Tracheal epithelial cell (primary cell): ENCODE measurements around the gene HLA-DPB1. TPM values are rescaled to one million over a fixed set of nuclear protein-coding genes. Genes with fewer than 3 reads are reported as not detected.

Experiments used
- total RNA-seq: library from RNA; depleted of rRNA; stranded (reverse); fragments of >200 nt; gene quantifications from 2 replicates; pipeline ENCODE4 v1.2.1, GENCODE V29; 2014

The HLA-DPB1 gene
- total RNA-seq = 1.1 and 3.6 TPM in 2 replicates

GRCh38 chr6:33075568-33076405, at the start of gene HLA-DPB1:
HLA-DPB1 (plus strand) TSS chr6:33075990; CDS start chr6:33076042, 52 bp downstream.

GRCh38 chr6:33073431-33073871, 2.3 kb upstream of the HLA-DPB1 start, which contains the start of gene HLA-DPA1:
HLA-DPA1 (minus strand) TSS chr6:33073649.

Other genes with a start within 250 kb of the HLA-DPB1 start
- 19.4 and 32.8 TPM in 2 replicates for gene TAP2, start 237.3 kb upstream of the HLA-DPB1 start, total RNA-seq
- 16.0 and 48.4 TPM in 2 replicates for gene PSMB8, start 231.9 kb upstream of the HLA-DPB1 start, total RNA-seq
- 43.5 and 87.0 TPM in 2 replicates for gene TAP1, start 222.3 kb upstream of the HLA-DPB1 start, total RNA-seq
- 3.4 and 16.1 TPM in 2 replicates for gene PSMB9, start 221.8 kb upstream of the HLA-DPB1 start, total RNA-seq
- gene HLA-DMB, start 135.0 kb upstream of the HLA-DPB1 start, total RNA-seq = 0.64 and 0.96 TPM in 2 replicates
- 1.2 and 1.5 TPM in 2 replicates for gene HLA-DMA, start 122.9 kb upstream of the HLA-DPB1 start, total RNA-seq
- 48.9 and 66.1 TPM in 2 replicates for gene BRD2, start 107.4 kb upstream of the HLA-DPB1 start, total RNA-seq
- gene HLA-DOA, start 66.4 kb upstream of the HLA-DPB1 start, total RNA-seq = 0.24 TPM in 1 of 2 replicates, not detected in the other
- gene HLA-DPA1, start 2.3 kb upstream of the HLA-DPB1 start, total RNA-seq = 3.6 and 4.5 TPM in 2 replicates
- 0.24 and 0.43 TPM in 2 replicates for gene COL11A2, start 116.5 kb downstream of the HLA-DPB1 start, total RNA-seq
- gene RXRB, start 124.7 kb downstream of the HLA-DPB1 start, total RNA-seq = 15.2 and 18.1 TPM in 2 replicates
- 43.1 and 60.0 TPM in 2 replicates for gene SLC39A7, start 124.9 kb downstream of the HLA-DPB1 start, total RNA-seq
- gene HSD17B8, start 128.7 kb downstream of the HLA-DPB1 start, total RNA-seq = 48.0 and 64.6 TPM in 2 replicates
- 24.5 and 31.6 TPM in 2 replicates for gene RING1, start 132.5 kb downstream of the HLA-DPB1 start, total RNA-seq
- gene VPS52, start 195.9 kb downstream of the HLA-DPB1 start, total RNA-seq = 17.5 and 24.1 TPM in 2 replicates
- 4,554 and 7,694 TPM in 2 replicates for gene RPS18, start 196.1 kb downstream of the HLA-DPB1 start, total RNA-seq
- gene B3GALT4, start 201.1 kb downstream of the HLA-DPB1 start, total RNA-seq = 3.6 and 11.1 TPM in 2 replicates
- gene WDR46, start 213.2 kb downstream of the HLA-DPB1 start, total RNA-seq = 101 and 139 TPM in 2 replicates
- 42.2 and 47.1 TPM in 2 replicates for gene PFDN6, start 213.6 kb downstream of the HLA-DPB1 start, total RNA-seq
- gene RGL2, start 223.0 kb downstream of the HLA-DPB1 start, total RNA-seq = 42.9 and 45.8 TPM in 2 replicates
- 38.6 and 108 TPM in 2 replicates for gene TAPBP, start 238.1 kb downstream of the HLA-DPB1 start, total RNA-seq
- gene ZBTB22, start 241.8 kb downstream of the HLA-DPB1 start, total RNA-seq = 13.9 and 14.2 TPM in 2 replicates
- 27.5 and 49.6 TPM in 2 replicates for gene DAXX, start 247.0 kb downstream of the HLA-DPB1 start, total RNA-seq